Activated T-cell treated with anti-CD3 and anti-CD28 coated beads for 1 hour (primary cell): ENCODE results near the gene TOR1A.

Source experiments
- DNase-seq: peaks from one replicate; pipeline ENCODE4 v3.0.0-alpha.2; 2020; ENCODE audit warnings: low read depth

The TOR1A gene

DNA sequence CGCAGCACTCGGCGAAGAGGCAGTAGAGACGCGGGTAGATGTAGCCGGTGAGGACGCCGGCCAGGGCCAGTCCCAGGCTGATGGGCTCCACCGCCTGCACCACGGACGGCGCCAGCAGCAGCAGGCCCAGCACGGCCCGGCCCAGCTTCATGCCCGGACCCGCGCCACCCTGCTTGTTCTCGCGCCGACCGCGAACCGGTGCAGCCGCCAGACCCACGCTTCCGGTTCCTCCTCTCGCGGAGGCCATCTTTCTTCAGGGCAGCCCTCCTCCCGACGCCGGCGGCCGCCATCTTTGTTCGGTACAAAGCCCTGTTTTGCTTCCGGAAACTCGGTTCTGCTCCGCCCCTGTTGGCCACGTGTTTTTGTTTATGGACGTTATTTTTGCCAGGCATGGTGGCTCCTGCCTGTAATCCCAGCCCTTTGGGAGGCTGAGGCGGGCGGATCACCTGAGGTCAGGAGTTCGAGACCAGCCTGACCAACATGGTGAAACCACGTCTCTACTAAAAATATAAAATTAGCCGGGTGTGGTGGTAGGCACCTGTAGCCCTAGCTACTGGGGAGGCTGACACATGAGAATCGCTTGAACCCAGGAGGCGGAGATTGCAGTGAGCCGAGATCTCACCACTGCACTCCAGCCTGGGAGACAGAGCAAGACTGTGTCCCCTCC, at the start of gene TOR1A:
TSS of gene TOR1A (minus strand) at position 202 of the 667 bp plus-strand sequence. CDS start at position 151, 51 bp downstream.
- DNase-seq, result peak; percentile 85

DNA sequence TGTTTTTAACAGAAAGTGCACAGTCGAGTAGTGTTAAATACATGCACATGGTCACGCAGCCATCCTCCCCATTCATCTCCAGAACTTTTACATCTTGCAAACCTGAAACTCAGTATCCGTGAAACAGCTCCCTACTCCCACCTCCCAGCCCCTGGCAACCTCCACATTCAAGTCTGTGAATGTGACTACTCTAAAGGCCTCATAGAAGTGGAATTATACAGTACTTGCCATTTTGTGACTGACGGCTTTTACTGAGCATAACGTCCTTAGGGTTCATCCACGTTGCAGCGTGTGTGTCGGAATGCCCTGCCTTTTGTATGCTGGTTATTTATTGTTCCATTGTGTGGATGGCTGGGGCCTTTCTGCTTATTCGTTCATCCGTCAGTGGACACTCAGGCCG, 47.1 kb upstream of the TOR1A start:
- DNase-seq, result no peak

DNA sequence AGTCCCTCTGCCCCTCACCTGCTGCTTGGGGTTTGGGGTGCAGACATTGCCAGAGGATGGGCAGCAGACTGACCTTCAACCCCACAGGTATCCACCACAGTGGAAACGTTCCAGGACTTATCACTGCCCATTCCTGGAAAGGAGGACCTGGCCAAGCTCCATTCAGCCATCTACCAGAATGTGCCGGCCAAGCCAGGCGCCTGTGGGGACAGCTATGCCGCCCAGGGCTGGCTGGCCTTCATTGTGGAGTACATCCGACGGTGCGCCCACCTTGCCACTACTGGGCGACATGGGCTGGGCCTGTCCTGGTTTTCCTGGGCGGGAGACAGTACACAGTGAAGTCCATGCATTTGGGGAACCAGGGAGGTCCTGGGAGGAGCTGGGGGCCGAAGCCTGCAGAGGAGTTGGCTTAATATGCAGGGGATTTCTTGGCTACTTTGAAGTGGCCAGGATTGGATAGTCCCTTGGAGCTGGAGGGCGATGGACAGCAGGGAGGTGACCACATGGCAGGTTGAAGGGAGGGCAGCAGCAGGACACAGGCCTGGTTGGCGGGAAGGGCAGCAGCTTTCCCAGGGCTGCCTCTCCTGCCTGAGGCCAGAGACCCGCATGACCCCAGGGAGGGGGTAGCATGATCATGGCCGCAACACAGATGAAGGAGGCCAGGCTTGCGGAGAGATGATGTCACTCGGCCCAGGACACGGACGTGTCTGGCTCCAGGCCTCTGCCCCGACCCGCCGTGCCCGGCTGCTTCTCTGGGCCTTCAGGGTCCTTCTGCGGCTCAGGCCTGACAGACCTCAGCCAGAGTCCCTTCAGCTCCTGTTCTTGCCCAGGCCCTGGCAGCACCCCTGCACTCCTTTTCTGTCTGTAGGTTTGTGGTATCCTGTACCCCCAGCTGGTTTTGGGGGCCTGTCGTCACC, 45.9 kb upstream of the TOR1A start:
- no peak for DNase-seq

DNA sequence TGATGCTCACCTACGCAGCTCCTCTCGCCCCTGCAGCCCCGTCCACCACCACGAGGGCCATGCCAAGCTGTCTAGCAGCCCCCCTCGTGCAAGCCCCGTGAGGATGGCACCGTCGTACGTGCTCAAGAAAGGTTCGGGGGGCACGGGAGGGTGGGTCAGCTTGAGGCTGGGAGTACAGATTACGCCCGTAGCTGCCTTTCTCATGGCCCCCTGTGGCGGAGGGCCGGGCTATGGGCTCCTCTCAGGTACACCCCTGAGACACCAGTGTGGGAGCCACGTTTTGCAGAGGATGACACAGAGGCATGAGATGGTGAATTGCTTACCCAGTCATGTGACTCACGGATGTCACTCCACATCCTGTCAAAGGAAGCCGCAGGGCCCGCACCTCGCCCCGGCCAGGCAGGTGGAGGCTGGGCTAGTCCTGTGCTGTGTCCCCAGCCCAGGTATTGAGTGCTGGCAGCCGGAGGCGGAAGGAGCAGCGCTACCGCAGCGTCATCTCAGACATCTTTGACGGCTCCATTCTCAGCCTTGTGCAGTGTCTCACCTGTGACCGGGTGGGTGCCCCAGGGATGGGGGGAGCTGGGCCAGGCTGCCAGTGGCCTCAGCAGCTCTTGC, 45.0 kb upstream of the TOR1A start:
- DNase-seq, result peak; percentile 78

DNA sequence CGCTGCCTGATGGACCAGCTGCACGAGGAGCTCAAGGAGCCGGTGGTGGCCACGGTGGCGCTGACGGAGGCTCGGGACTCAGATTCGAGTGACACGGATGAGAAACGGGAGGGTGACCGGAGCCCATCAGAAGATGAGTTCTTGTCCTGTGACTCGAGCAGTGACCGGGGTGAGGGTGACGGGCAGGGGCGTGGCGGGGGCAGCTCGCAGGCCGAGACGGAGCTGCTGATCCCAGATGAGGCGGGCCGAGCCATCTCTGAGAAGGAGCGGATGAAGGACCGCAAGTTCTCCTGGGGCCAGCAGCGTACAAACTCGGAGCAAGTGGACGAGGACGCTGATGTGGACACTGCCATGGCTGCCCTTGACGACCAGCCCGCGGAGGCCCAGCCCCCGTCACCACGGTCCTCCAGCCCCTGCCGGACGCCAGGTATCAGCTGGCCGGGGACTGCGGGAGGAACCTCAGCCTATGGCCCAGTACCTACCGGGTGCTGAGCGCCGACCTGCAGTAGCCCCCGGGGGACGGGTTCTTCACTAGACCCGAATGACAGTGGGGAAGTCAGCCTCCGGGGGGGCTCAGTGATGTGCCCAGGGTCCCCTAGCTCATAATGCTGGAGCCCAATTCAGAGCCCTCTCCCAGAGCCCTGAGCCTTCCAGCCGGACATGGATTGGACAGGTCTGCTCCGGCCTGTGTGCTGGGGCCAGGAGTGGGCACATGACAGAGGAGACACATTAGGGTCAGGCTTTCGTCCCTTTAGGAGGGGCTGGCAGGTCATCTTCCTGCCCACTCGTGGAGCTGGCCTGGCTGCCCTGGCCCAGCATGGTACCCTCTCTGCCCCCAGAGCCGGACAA, 44.3 kb upstream of the TOR1A start:
- no peak for DNase-seq

GRCh38 chr9:129867136-129868022, 43.4 kb upstream of the TOR1A start:
- no peak for DNase-seq

- DNase-seq, result no peak
These were observed 42.6 kb upstream of the TOR1A start for GRCh38 chr9:129866394-129867135.

DNA sequence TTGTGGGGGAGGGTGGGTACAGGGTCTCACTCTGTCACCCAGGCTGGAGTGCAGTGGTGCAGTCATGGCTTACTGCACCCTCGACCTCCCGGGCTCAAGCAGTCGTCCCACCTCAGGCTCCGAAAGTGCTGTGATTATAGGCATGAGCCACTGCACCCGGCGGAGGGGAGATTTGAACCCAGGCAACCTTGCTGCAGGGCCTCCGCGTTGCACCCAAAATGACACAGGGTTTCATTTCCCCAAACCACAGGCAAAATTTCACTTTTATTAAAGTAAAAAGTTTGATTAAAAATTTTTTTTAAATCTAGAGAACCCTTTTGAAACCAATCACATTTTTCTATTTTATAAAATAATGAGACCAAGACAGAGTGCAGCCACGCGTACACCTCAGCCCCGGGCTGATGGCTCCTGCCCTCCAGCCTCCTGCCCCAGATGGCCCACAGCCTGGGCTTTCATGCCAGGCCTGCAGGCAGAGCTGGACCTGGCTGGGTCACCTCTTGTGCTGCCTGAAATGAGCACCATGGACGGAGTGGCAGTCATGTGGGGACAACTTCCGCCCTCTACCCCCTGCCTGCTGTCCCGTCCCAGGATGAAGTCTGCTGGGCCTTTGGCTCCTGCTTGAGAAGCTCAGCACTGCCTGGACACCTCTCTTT, 41.9 kb upstream of the TOR1A start:
- DNase-seq, result no peak

GRCh38 chr9:129864991-129865647, 41.2 kb upstream of the TOR1A start:
- no peak for DNase-seq

GRCh38 chr9:129863059-129863690, 39.2 kb upstream of the TOR1A start:
- peak; percentile 47 for DNase-seq

DNA sequence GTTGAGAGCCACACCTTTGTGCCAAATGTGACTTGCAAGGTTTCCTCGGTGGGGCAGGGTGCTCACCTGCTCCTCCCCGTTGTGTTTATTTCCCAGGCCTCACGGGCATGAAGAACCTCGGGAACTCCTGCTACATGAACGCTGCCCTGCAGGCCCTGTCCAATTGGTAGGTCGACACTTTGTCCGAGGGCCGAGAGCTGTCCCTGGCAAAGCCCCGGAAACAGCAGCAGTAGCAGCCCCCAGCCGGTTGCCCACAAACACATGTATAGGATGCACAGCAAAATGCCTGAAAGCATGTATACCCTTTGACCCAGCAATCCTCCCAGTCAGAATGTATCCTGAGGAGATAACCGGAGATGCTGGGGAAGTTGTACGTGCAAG, 37.5 kb upstream of the TOR1A start:
- no peak for DNase-seq

DNA sequence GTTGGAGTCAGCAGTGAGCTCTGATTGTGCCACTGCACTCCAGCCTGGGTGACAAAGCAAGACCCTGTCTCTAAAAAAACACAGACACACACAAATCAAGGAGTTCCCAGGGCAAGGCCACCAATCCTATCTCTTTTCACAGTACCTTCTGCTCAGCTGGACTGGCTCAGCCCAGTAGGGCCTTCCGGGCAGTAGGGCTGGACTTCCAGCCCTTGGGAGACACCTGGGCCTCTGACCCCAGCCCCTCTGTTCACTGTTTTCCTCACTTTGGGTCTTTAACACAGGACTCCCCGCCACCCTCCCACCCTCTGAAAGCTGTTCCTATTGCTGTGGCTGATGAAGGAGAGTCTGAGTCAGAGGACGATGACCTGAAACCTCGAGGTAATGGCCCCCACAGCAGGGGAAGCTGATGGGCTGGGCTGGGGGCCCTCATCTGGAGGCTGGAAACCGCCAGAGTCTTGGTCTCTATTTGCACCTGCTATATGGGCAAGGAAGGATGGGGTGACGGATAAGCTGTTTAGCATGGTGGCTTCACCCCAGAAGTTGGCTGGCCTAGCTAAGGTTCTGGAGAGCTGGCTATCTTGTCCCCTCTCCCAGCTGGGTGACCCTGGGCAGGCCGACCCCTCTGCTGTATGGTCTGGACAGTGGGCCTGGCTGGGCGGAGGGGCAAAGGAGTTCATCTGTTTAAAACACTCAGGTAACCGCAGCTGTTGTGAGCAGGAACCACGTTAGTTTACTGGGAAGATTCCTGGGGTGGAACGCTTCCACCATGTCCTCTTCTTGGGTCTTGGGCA, 36.9 kb upstream of the TOR1A start:
- no peak for DNase-seq

DNA sequence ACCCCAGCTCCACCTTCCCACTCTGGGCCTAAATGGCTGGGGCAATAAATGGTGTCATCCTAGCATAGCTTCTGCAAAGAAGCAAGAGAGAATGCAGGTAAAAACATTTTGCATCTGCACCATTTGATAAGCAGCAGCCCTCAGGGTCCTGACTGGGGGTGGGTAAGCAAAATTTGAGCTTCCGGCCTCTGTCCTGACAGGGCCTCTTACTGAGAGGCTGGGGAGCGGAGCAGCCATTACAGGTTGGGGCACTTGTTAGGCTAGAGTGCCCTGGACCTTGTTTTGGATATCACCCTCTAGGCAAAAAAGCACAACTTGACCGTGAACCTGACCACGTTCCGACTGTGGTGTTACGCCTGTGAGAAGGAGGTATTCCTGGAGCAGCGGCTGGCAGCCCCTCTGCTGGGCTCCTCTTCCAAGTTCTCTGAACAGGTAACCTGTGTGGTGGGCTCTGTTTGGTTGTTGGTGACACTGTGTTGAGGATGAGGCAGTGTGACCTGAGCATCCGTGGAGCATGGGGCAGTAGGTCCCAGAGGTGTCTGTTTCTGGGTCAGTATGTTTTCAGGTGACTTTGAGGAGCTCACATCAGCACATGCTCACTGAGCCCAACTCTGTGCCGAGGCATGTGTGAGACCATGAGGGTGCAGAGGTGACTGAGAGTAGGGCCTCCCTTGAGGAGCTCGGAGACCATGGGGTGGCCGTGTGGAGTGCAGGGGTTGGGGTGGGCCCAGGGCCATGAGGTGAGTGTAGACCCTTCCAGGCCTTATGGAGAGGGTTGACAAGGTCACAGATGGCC, 34.4 kb upstream of the TOR1A start:
- no peak for DNase-seq

- no peak for DNase-seq
These were observed 33.3 kb upstream of the TOR1A start for GRCh38 chr9:129857207-129857606.

GRCh38 chr9:129854588-129855110, 30.7 kb upstream of the TOR1A start:
- no peak for DNase-seq

DNA sequence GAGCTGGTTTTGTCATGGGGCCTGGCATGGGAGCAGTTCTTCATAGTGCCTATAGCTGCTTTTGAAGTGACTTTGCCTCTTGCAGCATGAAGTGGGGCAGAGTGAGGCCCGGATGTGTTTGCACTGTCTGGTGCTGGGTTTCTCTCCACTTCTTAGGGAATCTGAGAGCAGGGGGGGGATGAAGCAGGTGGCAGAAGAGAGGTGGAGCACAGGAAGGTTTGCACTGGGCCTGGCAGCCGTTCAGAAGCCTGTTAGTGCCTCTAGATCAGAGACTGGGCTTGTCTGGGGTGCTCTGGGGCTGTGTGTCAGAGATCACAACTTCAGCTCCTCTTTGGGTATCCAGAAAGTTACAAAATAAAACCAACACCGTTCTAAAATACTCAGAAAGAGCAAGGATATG, 29.7 kb upstream of the TOR1A start:
- no peak for DNase-seq

DNA sequence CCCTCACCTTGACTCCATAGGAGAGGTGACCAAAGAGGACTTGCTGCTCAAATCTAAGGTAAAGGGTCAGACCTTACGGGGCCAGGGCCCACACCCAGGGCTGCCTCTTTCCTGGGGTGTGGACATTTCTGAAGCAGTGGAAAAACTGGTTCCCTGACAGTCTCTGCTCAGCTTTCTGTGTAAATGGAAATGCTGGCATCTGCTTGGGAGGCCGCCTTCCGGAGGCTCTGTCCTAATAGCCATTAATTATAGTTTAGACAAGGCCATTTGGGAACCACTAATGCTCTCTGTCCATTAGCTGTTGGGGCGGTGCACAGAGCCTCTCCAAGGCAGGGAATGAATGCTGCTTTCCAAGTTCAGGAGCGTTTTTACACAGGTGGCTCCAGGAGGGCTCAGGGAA, 28.6 kb upstream of the TOR1A start:
- DNase-seq, result no peak
